ENCODE data around the gene ATP11B.
"Not testable (repeated sequence)": the region's sequence is repeated elsewhere in the genome, so short reads cannot be mapped to it uniquely, and the experiment has no call there.

DNA sequence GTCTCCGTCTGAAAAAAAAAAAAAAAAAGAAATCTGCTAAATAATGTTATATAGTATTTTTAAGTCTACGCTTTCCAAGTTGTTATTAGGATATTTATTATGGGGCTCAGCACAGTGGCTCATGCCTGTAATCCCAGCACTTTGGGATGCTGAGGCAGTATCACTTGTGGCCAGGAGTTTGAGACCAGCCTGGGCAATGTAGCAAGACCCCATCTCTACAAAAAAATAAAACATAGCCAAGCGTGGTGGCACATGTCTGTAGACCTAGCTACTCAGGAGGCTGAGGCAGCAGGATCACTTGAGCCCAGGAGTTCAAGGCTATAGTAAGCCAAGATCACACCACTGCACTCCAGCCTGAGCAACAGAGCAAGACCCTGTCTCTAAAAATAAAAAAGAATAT is 77.6 kb downstream of the ATP11B start:
- TF ChIP-seq, protein P1, sequence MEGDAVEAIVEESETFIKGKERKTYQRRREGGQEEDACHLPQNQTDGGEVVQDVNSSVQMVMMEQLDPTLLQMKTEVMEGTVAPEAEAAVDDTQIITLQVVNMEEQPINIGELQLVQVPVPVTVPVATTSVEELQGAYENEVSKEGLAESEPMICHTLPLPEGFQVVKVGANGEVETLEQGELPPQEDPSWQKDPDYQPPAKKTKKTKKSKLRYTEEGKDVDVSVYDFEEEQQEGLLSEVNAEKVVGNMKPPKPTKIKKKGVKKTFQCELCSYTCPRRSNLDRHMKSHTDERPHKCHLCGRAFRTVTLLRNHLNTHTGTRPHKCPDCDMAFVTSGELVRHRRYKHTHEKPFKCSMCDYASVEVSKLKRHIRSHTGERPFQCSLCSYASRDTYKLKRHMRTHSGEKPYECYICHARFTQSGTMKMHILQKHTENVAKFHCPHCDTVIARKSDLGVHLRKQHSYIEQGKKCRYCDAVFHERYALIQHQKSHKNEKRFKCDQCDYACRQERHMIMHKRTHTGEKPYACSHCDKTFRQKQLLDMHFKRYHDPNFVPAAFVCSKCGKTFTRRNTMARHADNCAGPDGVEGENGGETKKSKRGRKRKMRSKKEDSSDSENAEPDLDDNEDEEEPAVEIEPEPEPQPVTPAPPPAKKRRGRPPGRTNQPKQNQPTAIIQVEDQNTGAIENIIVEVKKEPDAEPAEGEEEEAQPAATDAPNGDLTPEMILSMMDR (conservative IDR thresholded peaks at IDR 0.05 in 1 of 2, IDR thresholded peaks at IDR 0.05 in 1 of 2; ENCODE audit: low read depth in 1 of 2, low read length in 2 of 2), result not testable (repeated sequence)
- TF ChIP-seq EZH2 (IDR thresholded peaks at IDR 0.05; ENCODE audit: low read length, missing control alignments), result not testable (repeated sequence)
